AG04449 (cell line): Measurements from ENCODE around the gene KCNAB3.

Experiments
- CTCF ChIA-PET: fragments of 350-600 bp; formaldehyde crosslinking; extraction: SDS; loops from one replicate; lab custom pipeline; 2021; ENCODE audit warnings: antibody characterized with exemption; lab: Yijun Ruan, JAX
- POLR2A ChIA-PET: fragments of 400-600, 350-600 bp; formaldehyde crosslinking; extraction: SDS; loops from one replicate; lab custom pipeline; 2020; ENCODE audit warnings: antibody characterized with exemption, inconsistent platforms; lab: Yijun Ruan, JAX
- DNase-seq: peaks from one replicate; pipeline ENCODE4 v3.0.0-alpha.2; 2010; ENCODE audit warnings: low read depth, low spot score
- H3K4me3 ChIP-seq: 2 replicates; pipeline ENCODE4 v1.5.1; 2011; ENCODE audit warnings: low read depth, mild to moderate bottlenecking, control low read depth, low read length
- TF ChIP-seq, protein P1 (sequence below): IDR thresholded peaks from one replicate; pipeline ENCODE4 v1.5.1; 2011; ENCODE audit warnings: mild to moderate bottlenecking, moderate library complexity, low read length, control low read depth, inconsistent platforms; ENCODE audit not compliant: insufficient read depth; ENCODE audit errors: missing control alignments

Gene KCNAB3

GRCh38 chr17:7922845-7923628 lies 6.6 kb downstream of the KCNAB3 start:
- DNase-seq, result no peak
- CTCF ChIA-PET, result interaction anchor here (1.3 to 2.5 kb wide), 5 partner anchors 59 to 134 kb away, joined by 4 to 9 read pairs (median 5); no protein-coding TSS in a partner anchor
- POLR2A ChIA-PET, result no interaction called here
- H3K4me3 ChIP-seq, result peak overlapping the region; percentile 52
- TF ChIP-seq, protein P1, sequence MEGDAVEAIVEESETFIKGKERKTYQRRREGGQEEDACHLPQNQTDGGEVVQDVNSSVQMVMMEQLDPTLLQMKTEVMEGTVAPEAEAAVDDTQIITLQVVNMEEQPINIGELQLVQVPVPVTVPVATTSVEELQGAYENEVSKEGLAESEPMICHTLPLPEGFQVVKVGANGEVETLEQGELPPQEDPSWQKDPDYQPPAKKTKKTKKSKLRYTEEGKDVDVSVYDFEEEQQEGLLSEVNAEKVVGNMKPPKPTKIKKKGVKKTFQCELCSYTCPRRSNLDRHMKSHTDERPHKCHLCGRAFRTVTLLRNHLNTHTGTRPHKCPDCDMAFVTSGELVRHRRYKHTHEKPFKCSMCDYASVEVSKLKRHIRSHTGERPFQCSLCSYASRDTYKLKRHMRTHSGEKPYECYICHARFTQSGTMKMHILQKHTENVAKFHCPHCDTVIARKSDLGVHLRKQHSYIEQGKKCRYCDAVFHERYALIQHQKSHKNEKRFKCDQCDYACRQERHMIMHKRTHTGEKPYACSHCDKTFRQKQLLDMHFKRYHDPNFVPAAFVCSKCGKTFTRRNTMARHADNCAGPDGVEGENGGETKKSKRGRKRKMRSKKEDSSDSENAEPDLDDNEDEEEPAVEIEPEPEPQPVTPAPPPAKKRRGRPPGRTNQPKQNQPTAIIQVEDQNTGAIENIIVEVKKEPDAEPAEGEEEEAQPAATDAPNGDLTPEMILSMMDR, result no peak

- DNase-seq, result no peak
- POLR2A ChIA-PET, result interaction anchor here (0.6 kb wide), 1 partner anchor 77 kb away, joined by 3 read pairs; no protein-coding TSS in a partner anchor
- H3K4me3 ChIP-seq, result peak overlapping the region; percentile 52
- TF ChIP-seq, protein P1, result no peak
- CTCF ChIA-PET, result interaction anchor here (0.9 to 2.5 kb wide), 8 partner anchors 49 to 135 kb away, joined by 3 to 9 read pairs (median 4); no protein-coding TSS in a partner anchor
Measured at GRCh38 chr17:7922269-7922844, 7.3 kb downstream of the KCNAB3 start.

DNA sequence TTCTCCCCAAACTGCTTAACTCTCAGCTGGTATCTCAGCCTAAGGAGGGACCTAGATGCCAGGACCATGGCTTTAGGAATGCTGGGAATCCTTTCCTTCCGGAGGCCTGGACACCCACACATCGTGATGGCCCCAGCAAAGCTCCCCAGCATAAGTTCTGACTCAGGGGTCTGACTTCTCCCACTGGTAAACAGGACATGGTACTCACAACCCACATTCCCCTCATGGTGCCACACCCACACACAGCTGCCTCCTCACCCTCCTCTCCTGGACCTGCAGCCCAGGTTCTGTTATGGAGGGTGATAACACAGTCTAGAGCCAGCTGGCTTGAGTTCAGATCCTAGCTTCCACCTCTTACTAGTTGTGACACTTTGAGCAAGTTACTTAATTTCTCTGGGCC lies 12.8 kb downstream of the KCNAB3 start:
- ChIA-PET POLR2A (interaction anchor here (0.7 to 2.5 kb wide), 7 partner anchors 10 to 230 kb away, joined by 3 to 23 read pairs (median 5); partner anchors contain the start of genes CHD3, CNTROB, KCNAB3 and NAA38), CTCF (interaction anchor here (0.8 to 24.3 kb wide), 13 partner anchors 9 to 174 kb away, joined by 3 to 499 read pairs (median 5); partner anchors contain the start of genes CNTROB and TRAPPC1)
- DNase-seq, result peak; percentile 36
- no peak overlapping the region for H3K4me3 ChIP-seq
- TF ChIP-seq, protein P1, result no peak

DNA sequence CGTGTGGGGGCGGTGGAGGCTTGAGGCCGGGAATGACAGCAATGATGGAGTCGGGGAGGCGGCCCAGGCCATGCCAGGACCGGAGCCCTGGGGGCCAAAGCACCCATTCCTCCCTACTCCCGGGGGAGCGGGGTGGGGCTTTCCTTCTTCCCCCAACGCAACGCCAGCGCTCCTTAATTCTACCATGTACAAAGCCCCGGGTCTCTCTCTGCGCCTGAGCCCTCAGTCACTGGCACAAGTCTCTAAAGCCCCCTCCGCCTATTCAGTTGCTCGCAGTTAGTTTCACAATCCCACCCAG lies 13.3 kb downstream of the KCNAB3 start:
- ChIA-PET CTCF (interaction anchor here (0.8 to 24.3 kb wide), 14 partner anchors 8 to 173 kb away, joined by 3 to 499 read pairs (median 4); partner anchors contain the start of genes CNTROB and TRAPPC1), POLR2A (interaction anchor here (1.0 to 2.5 kb wide), 9 partner anchors 11 to 229 kb away, joined by 3 to 23 read pairs (median 5); partner anchors contain the start of genes CHD3, CNTROB, KCNAB3 and NAA38)
- DNase-seq, result no peak
- TF ChIP-seq, protein P1, result no peak
- peak overlapping the region; percentile 70 for H3K4me3 ChIP-seq

- peak; percentile 81 for DNase-seq
- H3K4me3 ChIP-seq, result peak within 1 kb of the TSS; percentile 70
- POLR2A ChIA-PET, result interaction anchor here (0.6 to 2.5 kb wide), 10 partner anchors 11 to 229 kb away, joined by 3 to 23 read pairs (median 5); partner anchors contain the start of genes CHD3, CNTROB, KCNAB3 and NAA38
- CTCF ChIA-PET, result interaction anchor here (0.8 to 24.3 kb wide), 14 partner anchors 8 to 173 kb away, joined by 3 to 499 read pairs (median 4); partner anchors contain the start of genes CNTROB and TRAPPC1
- TF ChIP-seq, protein P1, result no peak
Measured at GRCh38 chr17:7915611-7916384, 13.9 kb downstream of the KCNAB3 start, which contains the start of gene RNF227. Gene RNF227 (minus strand): TSS chr17:7916289. CDS start chr17:7916195, 94 bp downstream.
